CD14-positive monocyte (primary cell): ENCODE results near the gene PRSS37. TPM values are rescaled to one million over a fixed set of nuclear protein-coding genes. Genes with fewer than 3 reads are reported as not detected.

Experiments
- DNase-seq, 3 donors: peaks; one replicate each; pipeline ENCODE4 v3.0.0-alpha.2; 2011 to 2022
- H2AFZ ChIP-seq: 2 replicates; pipeline ENCODE4 v1.6.0; 2012; ENCODE audit warnings: mild to moderate bottlenecking, low read depth, low read length, inconsistent platforms; ENCODE audit not compliant: insufficient read depth, poor library complexity, severe bottlenecking
- H3K27ac ChIP-seq, 2 donors: 1 replicate in 1 of 2; 2 replicates in 1 of 2; pipeline ENCODE4 v1.5.1; 2012 to 2013; ENCODE audit warnings: low read length in 2 of 2, control low read depth in 1 of 2, inconsistent platforms in 1 of 2, low read depth in 1 of 2, mild to moderate bottlenecking in 1 of 2
- H3K27me3 ChIP-seq, 2 donors: one replicate each; pipeline versions ENCODE4 v1.6.0 to v1.6.1; 2011 to 2013; ENCODE audit warnings: low read length in 2 of 2; ENCODE audit not compliant: control insufficient read depth in 2 of 2, insufficient read depth in 2 of 2
- H3K36me3 ChIP-seq, 2 donors: replicated peaks in 1 of 2; 1 replicate in 1 of 2; 2 replicates in 1 of 2; pipeline versions ENCODE4 v1.5.1 to v1.6.1; 2012 to 2013; ENCODE audit warnings: low read length in 2 of 2, control low read depth in 1 of 2, inconsistent platforms in 1 of 2, mild to moderate bottlenecking in 1 of 2; ENCODE audit not compliant: insufficient read depth in 2 of 2, control insufficient read depth in 1 of 2
- H3K4me1 ChIP-seq, 2 donors: 1 replicate in 1 of 2; 2 replicates in 1 of 2; pipeline versions ENCODE4 v1.5.1 to v1.6.1; 2012 to 2013; ENCODE audit warnings: low read length in 2 of 2, control low read depth in 1 of 2, inconsistent platforms in 1 of 2, mild to moderate bottlenecking in 1 of 2, moderate library complexity in 1 of 2; ENCODE audit not compliant: insufficient read depth in 2 of 2, control insufficient read depth in 1 of 2
- H3K4me2 ChIP-seq: replicated peaks from 2 replicates; pipeline ENCODE3; 2012; ENCODE audit warnings: low read length, moderate library complexity, mild to moderate bottlenecking; ENCODE audit not compliant: poor library complexity, severe bottlenecking; ENCODE audit errors: extremely low read depth
- H3K4me3 ChIP-seq, 3 experiments: fragments of 200-600 bp in 1 of 3; sonication (generic) in 1 of 3; replicated peaks in 1 of 3; 1 replicate in 2 of 3; 2 replicates in 1 of 3; pipeline ENCODE4 v1.5.1; 2011 to 2013; ENCODE audit warnings: low read length in 3 of 3, mild to moderate bottlenecking in 3 of 3, control low read depth in 2 of 3, low read depth in 2 of 3, inconsistent platforms in 1 of 3, moderate library complexity in 1 of 3
- H3K79me2 ChIP-seq: 2 replicates; pipeline ENCODE4 v1.6.0; 2012; ENCODE audit warnings: mild to moderate bottlenecking, control low read depth, inconsistent platforms, low read length, moderate library complexity; ENCODE audit not compliant: insufficient read depth
- H3K9ac ChIP-seq: 2 replicates; pipeline ENCODE4 v1.6.0; 2017; ENCODE audit warnings: low read length, mild to moderate bottlenecking; ENCODE audit not compliant: insufficient read depth, poor library complexity, severe bottlenecking
- H3K9me3 ChIP-seq, 2 donors: replicated peaks in 1 of 2; 1 replicate in 1 of 2; 2 replicates in 1 of 2; pipeline versions ENCODE4 v1.5.1 to v1.6.1; 2012 to 2013; ENCODE audit warnings: low read length in 2 of 2, control low read depth in 1 of 2; ENCODE audit not compliant: control insufficient read depth in 1 of 2, insufficient read depth in 1 of 2
- H4K20me1 ChIP-seq: 2 replicates; pipeline ENCODE4 v1.6.0; 2012; ENCODE audit warnings: mild to moderate bottlenecking, low read length, control low read depth, moderate library complexity; ENCODE audit not compliant: insufficient read depth
- H3K27ac Mint-ChIP-seq, 7 donors: one replicate each; pipeline ENCODE4 v1.8.0; 2020; ENCODE audit warnings: mild to moderate bottlenecking in 7 of 7, mixed read lengths in 7 of 7, moderate library complexity in 6 of 7, inconsistent platforms in 2 of 7
- H3K27me3 Mint-ChIP-seq, 3 donors: one replicate each; pipeline ENCODE4 v1.8.0; 2021 to 2022; ENCODE audit warnings: low read depth in 3 of 3, mild to moderate bottlenecking in 3 of 3, mixed read lengths in 3 of 3, moderate library complexity in 3 of 3, inconsistent platforms in 1 of 3
- H3K36me3 Mint-ChIP-seq, 2 donors: one replicate each; pipeline ENCODE4 v1.8.0; 2020; ENCODE audit warnings: mixed read lengths in 2 of 2, inconsistent platforms in 1 of 2, mild to moderate bottlenecking in 1 of 2
- H3K4me1 Mint-ChIP-seq: one replicate; pipeline ENCODE4 v1.8.0; 2020; ENCODE audit warnings: mild to moderate bottlenecking, mixed read lengths
- H3K4me3 Mint-ChIP-seq, 2 donors: one replicate each; pipeline ENCODE4 v1.8.0; 2020; ENCODE audit warnings: mild to moderate bottlenecking in 2 of 2, mixed read lengths in 2 of 2, moderate library complexity in 1 of 2
- H3K9me3 Mint-ChIP-seq, 7 donors: one replicate each; pipeline ENCODE4 v1.8.0; 2020 to 2022; ENCODE audit warnings: mixed read lengths in 7 of 7, mild to moderate bottlenecking in 6 of 7, moderate library complexity in 6 of 7, inconsistent platforms in 2 of 7
- WGBS: methylation state at CpG from one replicate; pipeline ENCODE4 v1.1.5; 2013; ENCODE audit warnings: missing lambda C conversion rate; ENCODE audit not compliant: insufficient coverage; 5-methylcytosine and 5-hydroxymethylcytosine counted together
- intact Hi-C, 2 donors: fragments of 100-400 bp; cut with micrococcal nuclease; formaldehyde crosslinking; loops; one replicate each; pipeline versions ENCODE4 v1.15.0 to v1.15.1; 2023
- polyA plus RNA-seq, 3 donors: library from polyadenylated mRNA; depleted of rRNA in 1 of 3; unstranded in 2 of 3; stranded (reverse) in 1 of 3; fragments of 300-500 nt in 2 of 3; fragments of >200 nt in 1 of 3; fragmentation: Illumina TruSeq in 2 of 3; gene quantifications; 1 replicate in 2 of 3; 2 replicates in 1 of 3; pipeline ENCODE4 v1.2.3, GENCODE V29; 2012 to 2021
- TF ChIP-seq, protein P1 (sequence below): fragments of 200-600 bp; IDR thresholded peaks from one replicate; pipeline ENCODE4 v1.8.0; 2022; ENCODE audit warnings: antibody characterized with exemption, mild to moderate bottlenecking

The PRSS37 gene
- polyA plus RNA-seq, 3 donors, result not detected

- Histone ChIP-seq H3K79me2 (no peaks in the 10 kb centered on the region), H3K4me2 (peak overlapping the region; percentile 10), H2AFZ (no peak overlapping the region), H4K20me1 (no peaks in the 10 kb centered on the region), H3K27ac (peak overlapping the region in 1 of 2 donors; percentile 73), H3K4me3 (no peak overlapping the region), H3K9me3 (no peaks in the 10 kb centered on the region), H3K27me3 (no peaks in the 10 kb centered on the region), H3K9ac (no peak overlapping the region), H3K36me3 (no peaks in the 10 kb centered on the region), H3K4me1 (peaks cover 13 to 20% of the 10 kb centered on the region in 2 donors)
- no peaks in the 10 kb centered on the region for H3K36me3 Mint-ChIP-seq
- TF ChIP-seq, protein P1, sequence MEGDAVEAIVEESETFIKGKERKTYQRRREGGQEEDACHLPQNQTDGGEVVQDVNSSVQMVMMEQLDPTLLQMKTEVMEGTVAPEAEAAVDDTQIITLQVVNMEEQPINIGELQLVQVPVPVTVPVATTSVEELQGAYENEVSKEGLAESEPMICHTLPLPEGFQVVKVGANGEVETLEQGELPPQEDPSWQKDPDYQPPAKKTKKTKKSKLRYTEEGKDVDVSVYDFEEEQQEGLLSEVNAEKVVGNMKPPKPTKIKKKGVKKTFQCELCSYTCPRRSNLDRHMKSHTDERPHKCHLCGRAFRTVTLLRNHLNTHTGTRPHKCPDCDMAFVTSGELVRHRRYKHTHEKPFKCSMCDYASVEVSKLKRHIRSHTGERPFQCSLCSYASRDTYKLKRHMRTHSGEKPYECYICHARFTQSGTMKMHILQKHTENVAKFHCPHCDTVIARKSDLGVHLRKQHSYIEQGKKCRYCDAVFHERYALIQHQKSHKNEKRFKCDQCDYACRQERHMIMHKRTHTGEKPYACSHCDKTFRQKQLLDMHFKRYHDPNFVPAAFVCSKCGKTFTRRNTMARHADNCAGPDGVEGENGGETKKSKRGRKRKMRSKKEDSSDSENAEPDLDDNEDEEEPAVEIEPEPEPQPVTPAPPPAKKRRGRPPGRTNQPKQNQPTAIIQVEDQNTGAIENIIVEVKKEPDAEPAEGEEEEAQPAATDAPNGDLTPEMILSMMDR, result no peak
- H3K4me1 Mint-ChIP-seq, result peaks cover 17% of the 10 kb centered on the region
- peak overlapping the region in 1 of 2 donors; percentile 8 for H3K4me3 Mint-ChIP-seq
- intact Hi-C loops, result no loop called here
- 25% methylated on average over 1 of the region's 2 CpGs for WGBS
- peaks cover 1 to 13% (median 4%) of the 10 kb centered on the region in 7 donors for H3K9me3 Mint-ChIP-seq
- peak; percentile 80 to 93 (median 82) for DNase-seq
- peaks cover 0 to 6% (median 0%) of the 10 kb centered on the region in 3 donors for H3K27me3 Mint-ChIP-seq
- H3K27ac Mint-ChIP-seq, result peak overlapping the region; percentile 77 to 96 (median 92)
Observed at GRCh38 chr7:141864765-141865447, 23.6 kb upstream of the PRSS37 start.

GRCh38 chr7:141860207-141860606 is 18.9 kb upstream of the PRSS37 start:
- Mint-ChIP-seq H3K27ac (no peak overlapping the region), H3K4me3 (no peak overlapping the region), H3K9me3 (peaks cover 6 to 27% (median 13%) of the 10 kb centered on the region in 7 donors), H3K27me3 (peaks cover 0 to 8% (median 0%) of the 10 kb centered on the region in 3 donors), H3K36me3 (peaks cover 0 to 2% of the 10 kb centered on the region in 2 donors), H3K4me1 (peaks cover 23% of the 10 kb centered on the region)
- Histone ChIP-seq H3K9ac (no peak overlapping the region), H3K27ac (no peak overlapping the region), H4K20me1 (no peaks in the 10 kb centered on the region), H3K36me3 (no peaks in the 10 kb centered on the region), H3K4me2 (no peak overlapping the region), H3K4me1 (peaks cover 16 to 23% of the 10 kb centered on the region in 2 donors), H3K9me3 (peaks cover 0 to 6% of the 10 kb centered on the region in 2 donors), H2AFZ (no peak overlapping the region), H3K79me2 (no peaks in the 10 kb centered on the region), H3K4me3 (no peak overlapping the region), H3K27me3 (no peaks in the 10 kb centered on the region)
- intact Hi-C loops, result no loop called here
- TF ChIP-seq, protein P1, result no peak
- DNase-seq, result no peak
- no CpG with 5 or more reads among the region's 2 CpGs for WGBS
